SH-SY5Y (cell line): ENCODE data around the gene ZCCHC17.

Experiments used
- GATA2 ChIP-seq: IDR thresholded peaks from 2 replicates; pipeline ENCODE4 v1.6.1; 2011; ENCODE audit warnings: mild to moderate bottlenecking, low read depth, low read length
- GATA3 ChIP-seq: IDR thresholded peaks from 2 replicates; pipeline ENCODE4 v1.6.1; 2011; ENCODE audit warnings: low read depth, mild to moderate bottlenecking, low read length, moderate library complexity

GRCh38 chr1:31382379-31382989, 85.7 kb downstream of the ZCCHC17 start:
- no peak for TF ChIP-seq GATA3
- peak; percentile 75 for TF ChIP-seq GATA2
